Measurements from ENCODE around the gene XPR1.
A peak's percentile ranks its signal among the peaks of the same experiment; 100 is the strongest.

The XPR1 gene

DNA sequence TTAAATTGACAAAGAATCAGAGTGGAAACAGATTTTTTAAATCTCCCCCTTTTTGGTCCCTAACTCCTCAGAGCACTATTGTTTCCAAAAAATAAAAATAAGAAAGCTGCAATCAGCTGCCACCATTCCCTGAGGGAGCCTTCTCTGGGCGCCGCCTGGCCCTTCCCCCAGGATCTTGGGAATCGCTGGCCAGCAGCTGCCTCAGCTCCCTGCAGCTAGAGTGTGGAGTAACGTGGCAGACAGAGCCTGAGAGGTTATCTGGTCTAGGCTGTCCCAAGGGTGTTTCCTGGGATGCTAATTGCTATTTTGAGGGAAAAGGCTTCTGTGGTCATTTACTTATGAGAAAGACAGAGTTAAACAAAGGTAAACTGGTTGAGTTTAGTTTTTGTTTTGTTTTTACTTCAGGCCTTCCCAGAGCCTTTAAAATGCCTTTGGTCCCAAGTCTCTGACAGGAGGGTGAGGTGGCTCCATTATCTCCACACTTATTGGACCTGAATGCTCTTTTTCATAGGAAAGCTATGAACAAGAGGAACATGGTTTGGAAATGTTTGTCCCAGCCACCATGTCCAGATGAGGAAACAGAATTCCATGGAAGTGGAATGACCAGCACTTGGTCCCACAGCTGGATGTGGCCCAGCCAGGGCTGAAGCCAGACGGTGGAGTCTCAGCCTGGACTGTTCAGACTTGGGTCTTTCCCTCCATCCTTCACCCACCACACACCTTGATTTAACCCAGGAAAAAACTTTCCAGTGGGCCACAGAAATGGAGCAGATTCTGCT, 266.8 kb downstream of the XPR1 start:
- DNase-seq, result peak in 1 of 42 donors; percentile 24
- intact Hi-C loops (cut with DNase I), result no loop called here

DNA sequence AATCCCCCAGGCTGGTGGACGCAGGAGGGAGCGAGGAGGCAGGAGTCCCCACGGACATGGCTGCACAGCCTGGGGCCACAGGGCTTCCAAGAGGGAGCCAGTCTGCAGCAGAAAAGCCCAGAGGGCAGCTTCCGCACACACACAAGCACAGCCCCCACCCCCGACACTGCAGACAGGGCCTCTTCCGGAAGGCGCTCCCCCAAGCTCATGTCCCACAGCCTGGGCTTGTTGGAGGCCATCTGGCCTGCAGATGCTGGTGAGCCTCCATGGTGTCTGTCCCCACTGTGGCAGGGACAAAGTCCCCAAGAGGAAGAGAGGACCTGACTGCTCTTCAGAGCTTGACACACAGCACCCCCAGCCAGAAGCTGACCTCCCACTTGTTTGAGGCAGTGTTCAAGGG, 267.4 kb downstream of the XPR1 start:
- peak in 1 of 42 donors; percentile 20 for DNase-seq
- intact Hi-C loops (cut with DNase I), result no loop called here

DNA sequence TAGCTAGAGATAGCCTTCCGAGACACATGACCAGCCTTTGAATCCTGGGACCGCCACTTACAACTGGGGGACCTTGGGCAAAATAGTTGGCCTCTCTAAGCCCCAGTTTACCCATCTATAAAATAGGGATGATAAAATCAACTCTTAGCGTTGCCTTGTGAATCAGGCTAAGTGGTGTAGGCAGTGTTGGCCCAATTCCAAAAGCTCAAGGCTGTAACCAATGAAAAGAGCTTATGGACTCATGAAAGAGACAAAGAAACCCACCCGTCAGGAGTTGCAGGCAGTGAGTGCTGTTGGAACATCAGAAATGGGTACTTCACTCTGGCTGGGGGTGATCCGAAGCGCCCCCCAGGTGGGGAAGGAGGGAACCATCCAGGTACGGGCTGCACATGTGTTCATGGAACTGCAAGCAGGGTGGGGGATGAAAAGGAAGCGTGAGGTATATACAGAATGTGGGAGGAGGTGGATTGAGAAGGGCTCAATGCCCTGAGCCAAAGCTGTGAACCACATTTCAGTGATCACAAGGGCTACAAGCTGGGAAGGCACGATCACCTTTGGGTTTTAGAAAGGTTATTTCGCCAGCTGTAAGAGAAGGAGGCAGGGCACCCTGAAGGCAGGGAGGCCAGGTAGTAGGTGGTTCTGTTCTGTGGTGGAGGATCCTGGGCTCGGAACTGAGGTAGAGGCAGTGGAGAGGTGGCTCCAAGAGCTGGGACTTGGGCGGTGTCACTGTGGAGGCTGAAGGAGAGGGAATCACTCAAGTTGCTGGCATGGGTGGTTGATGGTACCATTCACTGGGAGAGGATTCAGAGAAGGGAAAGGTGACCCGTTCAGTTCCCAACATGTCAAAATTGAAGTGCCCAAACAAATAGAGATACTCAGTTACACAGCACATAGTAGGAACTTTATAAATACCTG, 269.5 kb downstream of the XPR1 start:
- intact Hi-C loops (cut with DNase I), result no loop called here
- peak in 1 of 42 donors; percentile 31 for DNase-seq

DNA sequence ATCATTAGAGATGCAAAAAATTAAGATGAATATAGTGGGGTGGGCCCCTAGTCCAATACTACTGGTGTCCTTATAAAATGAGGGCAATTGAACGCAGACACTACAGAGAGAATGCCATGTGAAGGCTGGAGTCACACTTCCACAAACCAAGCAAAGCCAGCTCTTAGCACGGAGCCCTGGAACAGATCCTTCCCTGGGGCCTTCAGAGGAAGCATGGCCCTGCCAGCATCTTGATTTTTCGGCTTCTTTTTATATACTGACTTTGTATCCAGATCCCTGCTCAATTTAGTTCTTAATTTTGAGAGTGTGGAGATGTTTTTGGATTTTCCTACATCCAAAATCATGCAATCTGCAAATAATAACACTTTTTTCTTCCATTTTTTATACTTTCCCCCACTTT, 270.7 kb downstream of the XPR1 start:
- intact Hi-C loops (cut with DNase I), result no loop called here
- peak in 1 of 42 donors; percentile 17 for DNase-seq

DNA sequence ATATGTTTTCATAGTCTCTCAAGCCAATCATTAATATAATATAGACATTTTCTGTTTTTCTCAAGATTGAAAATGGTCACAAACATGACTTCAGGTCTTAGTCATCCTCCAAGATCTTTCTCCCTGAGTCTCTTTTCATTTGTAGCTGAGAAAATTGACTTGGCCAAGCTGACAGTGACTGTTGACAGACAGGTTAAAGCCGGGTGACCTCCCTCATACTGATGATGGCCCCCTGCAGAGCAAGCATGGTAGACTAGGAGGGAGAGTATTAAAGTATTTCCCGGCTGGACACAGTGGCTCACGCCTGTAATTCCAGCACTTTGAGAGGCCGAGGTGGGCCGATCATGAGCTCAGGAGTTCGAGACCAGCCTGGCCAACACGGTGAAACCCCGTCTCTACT, 274.1 kb downstream of the XPR1 start:
- intact Hi-C loops (cut with DNase I), result no loop called here
- DNase-seq, result no peak

DNA sequence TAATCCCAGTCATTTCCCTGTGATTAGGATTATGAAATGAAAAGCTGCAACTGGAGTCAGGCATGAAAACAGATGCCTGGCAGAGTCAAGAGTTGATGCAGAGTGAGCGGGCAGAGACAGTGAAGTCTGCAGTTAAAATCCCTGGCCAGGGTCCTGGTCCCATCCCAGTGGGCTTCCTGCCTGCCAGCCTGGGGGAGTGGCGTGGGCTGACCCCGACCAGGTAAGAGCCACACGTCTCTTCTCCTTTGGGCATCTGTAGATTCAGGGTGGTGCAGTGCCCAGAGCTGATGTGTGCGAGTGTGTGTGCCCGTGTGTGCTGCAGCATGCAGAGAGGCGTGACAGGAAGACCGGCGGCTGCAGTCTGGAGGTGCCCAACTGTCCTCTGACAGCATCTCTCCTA, 274.7 kb downstream of the XPR1 start:
- intact Hi-C loops (cut with DNase I), result no loop called here
- no peak for DNase-seq

DNA sequence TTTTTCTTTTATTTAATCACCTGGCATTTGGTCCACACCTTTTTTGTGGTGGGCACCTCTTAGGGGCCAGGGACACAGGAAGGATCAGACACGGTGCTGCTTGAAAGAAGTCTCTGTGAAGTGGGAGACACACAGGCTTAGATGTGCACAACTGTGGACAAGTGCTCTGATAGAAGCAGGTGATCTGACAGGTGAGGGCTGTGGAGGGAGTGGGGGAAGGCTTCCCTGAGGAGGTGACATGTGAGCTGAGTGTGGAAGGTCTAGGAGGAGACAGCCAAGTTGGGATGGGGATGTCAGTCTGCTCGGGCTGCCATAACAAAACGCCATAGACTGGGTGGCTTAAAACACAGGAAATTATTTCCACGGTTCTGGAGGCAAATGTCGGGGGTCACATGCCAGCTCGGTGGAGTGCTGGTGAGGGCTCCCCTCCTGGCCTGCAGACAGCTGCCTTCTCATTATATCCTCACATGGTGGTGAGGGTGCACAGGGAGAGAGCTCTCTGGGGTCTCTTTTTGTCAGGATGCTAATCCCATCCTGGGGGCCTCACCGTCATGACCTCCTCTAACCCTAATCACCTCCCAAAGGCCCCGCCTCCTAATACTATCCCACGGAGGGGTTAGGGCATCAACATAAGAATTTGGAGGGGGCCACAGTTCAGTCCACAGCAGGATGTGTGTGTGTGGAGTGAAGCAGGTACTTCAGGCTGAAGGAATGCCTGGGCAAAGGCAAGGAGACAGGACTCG, 275.7 kb downstream of the XPR1 start:
- DNase-seq, result no peak
- intact Hi-C loops (cut with DNase I), result no loop called here

DNA sequence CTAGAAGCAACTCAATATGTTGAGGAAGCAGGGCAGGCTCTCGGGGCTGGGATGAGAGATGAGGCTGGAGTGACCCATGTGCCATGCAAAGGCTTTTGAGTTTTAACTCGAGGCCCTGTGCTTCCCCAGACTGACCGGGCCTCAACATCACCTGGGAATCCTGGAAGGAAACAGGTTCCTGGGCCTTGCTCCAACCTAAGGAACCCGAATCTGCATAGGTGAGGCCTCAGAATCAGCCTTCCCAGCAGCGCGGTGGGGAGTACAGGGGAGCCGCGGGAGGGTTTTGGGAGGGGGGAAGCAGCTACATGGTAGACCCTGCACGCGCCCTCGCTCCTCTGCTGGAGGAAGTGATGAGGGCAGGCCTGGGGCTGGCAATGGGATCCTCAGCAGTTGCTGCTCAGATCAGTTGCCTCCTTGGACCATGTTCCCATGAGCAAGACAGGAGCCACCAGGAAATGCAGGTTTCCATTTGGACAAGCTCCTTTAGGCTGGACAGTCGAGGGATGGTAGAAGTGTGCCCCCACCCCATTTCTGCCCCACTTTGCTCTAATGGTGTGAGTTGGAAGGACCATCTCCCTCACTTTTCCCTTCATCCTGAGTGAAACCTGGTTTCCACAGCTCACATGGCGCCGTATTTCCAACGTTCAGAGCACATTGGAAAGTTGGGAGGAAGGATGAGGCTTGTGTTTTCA, 276.4 kb downstream of the XPR1 start:
- DNase-seq, result peak in 1 of 42 donors; percentile 13
- intact Hi-C loops (cut with DNase I), result no loop called here

DNA sequence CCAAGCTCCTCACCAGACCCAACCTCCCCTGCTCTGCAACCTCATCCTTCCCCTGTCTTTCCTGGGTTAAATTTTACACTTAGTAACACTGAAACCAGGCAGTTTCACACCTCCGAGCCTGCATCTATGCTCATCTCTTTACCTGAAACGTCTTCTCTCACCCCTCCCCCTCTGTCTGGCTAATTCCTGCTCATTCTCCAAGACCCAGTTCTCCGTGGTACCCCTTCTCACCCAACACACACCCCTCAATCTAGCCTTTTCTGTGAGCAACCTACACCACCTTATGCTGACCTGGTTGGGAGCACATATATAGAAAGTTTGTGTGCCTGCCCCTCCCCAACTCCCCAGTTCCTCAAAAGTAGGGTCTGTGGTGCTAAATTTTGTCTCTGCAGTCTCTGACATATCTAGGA, 277.2 kb downstream of the XPR1 start:
- no peak for DNase-seq
- intact Hi-C loops (cut with DNase I), result no loop called here

DNA sequence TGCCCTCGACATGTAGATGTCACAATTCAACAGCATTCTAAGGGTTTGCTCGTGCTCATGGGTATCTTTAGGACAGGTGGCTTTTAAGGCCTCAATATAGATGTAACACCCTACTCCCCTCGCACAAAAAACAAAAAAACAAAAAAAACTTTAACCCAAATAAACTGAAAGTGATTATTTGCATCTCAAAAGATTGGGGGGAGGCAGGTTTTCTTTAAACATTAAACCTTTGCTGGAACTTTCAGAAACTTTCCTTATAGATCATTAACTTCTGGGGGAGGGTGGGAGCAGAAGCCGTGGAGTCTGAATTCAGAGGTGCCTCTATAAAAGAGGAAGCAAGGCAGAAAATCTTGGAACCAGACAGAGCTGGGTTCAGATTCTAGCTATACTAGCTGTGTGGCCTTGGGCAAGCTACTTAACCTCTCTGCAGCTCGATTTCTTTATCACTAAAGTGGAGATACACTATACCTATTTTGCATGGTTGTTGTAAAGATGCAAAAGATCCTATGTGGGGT, 277.7 kb downstream of the XPR1 start:
- intact Hi-C loops (cut with DNase I), result no loop called here
- no peak for DNase-seq

DNA sequence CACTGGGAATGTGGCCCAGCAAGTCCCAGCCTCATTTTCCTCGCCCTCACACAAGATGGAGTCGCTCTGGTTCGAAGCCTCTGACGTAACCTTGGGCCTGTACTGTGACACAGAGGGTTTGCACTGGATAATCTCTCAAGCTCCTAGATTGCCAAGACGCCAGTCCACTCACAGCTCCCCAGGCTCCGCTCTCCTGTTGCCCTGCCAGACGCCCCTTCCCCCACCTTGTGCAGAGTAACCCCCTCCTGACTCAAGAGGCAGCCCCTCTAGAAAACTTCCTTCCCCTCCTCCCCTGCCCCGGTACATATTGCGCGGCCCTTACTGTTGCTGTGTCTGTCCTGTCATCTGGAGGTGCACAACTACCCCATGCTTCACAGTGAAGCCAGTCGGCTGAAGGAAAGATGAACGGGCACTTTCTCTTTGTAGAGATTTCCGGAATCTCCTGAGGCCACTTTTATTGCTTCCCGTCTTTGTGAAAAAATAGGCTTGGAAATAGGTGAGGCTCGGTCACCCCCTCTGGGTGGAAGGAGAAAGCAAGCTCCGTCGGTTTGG, 279.9 kb downstream of the XPR1 start:
- DNase-seq, result peak in 5 of 42 donors; percentile 11 to 36 (median 12)

DNA sequence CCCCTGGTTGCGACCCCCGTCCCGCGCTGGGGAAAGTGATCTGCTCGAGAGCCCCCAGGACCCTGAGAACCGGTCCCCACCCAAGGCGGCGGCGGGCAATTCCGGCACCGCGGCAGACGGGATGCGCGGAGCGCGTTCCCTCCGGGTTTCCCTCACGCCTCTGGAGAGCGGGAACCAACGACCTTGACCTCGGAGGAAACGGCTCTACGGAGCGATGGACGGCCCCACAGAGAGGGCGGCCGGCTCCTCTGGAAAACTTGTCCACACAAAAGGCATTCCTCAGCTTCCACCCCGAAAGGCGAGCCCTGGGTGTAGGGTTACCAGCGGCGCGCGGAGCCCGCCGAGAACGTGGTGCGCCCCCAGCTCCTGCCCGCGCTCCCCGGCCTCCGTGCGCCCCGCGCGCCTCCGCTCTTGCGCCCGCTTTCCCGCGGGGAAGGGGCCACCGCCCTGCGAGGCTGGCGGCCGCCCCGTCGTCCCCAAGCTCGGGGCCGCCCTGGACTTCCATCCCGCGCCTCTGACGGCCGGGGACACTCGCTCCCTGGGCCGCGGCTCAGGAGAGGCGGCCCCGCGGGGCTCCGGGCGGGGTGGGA, 280.5 kb downstream of the XPR1 start:
- peak in 26 of 42 donors; percentile 7 to 60 (median 28) for DNase-seq
- intact Hi-C loops (cut with DNase I), result loop anchor here (10.0 kb wide), 1 partner anchor 112 kb away; the partner anchor contains the start of gene STX6

More for the DNA sequence above, 279.9 kb downstream of the XPR1 start:
- intact Hi-C loops (cut with DNase I), result loop anchor here (10.0 kb wide), 1 partner anchor 113 kb away; the partner anchor contains the start of gene STX6

DNA sequence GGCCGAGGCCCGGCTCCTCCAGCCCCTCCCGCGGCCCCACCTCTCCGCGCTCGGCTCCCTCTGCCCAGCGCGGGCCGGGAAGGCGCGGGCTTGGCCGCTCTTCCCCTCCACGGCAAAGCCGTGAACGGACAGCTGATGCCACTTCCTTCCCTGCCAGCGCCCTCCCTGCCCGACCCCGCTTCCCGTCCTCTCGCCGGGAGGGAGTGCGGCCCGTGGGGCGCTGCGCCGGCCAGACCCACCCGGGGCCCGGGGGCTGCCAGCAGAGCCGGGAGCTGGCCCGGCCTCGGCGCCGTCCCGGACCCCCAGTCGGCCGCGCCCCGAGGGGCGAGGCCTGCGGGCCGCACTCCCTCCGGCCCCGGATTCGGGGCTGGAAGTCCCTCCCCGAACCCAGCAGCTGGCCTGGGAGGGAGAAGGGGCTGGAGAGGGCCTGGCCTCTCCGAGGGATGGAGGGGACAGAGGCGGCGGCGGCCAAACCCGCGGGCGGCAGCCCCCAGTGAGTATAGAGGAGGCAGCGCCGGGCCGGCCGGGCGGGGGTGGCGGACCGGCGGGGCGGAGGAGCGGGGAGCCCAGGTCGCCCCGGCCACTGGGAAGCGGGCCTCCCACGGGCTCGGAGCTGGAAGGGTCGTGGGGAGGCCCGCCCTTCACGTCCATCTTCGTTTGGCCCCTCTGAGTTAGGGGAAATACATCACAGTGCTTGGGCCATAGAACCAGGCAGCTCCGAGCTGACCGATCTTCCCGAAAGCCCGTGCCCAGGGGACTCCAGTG, 281.2 kb downstream of the XPR1 start, which contains the start of gene KIAA1614:
Gene KIAA1614, plus strand, starts transcription at position 97 of the 765 bp plus-strand sequence. Its CDS starts 347 bp downstream, at position 444.
- peak in 36 of 42 donors; percentile 20 to 73 (median 44) for DNase-seq
- intact Hi-C loops (cut with DNase I), result loop anchor here (10.0 kb wide), 1 partner anchor 112 kb away; the partner anchor contains the start of gene STX6

DNA sequence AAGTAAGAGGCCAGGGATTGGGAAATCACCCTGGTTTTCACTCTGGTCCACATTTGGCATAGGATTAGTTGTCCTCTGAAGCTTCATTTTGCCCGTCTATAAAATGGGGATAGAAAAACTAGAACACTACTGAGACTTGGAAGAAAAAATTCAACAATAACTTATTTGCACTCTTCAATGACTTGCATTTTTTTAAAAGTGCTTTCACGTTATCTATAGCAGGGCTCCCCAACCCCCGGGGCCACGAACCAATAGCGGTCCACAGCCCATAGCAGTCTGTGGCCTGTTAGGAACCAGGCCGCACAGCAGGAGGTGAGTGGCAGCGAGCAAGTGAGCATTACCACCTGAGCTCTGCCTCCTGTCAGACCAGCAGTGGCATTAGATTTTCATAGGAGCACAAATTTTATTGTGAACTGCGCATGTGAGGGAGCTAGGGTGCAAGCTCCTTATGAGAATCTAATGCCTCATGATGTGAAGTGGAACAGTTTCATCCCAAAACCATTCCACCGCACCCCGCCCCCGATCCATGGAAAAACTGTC, 283.7 kb downstream of the XPR1 start:
- intact Hi-C loops (cut with DNase I), result loop anchor here (10.0 kb wide), 1 partner anchor 109 kb away; the partner anchor contains the start of gene STX6
- DNase-seq, result no peak

DNA sequence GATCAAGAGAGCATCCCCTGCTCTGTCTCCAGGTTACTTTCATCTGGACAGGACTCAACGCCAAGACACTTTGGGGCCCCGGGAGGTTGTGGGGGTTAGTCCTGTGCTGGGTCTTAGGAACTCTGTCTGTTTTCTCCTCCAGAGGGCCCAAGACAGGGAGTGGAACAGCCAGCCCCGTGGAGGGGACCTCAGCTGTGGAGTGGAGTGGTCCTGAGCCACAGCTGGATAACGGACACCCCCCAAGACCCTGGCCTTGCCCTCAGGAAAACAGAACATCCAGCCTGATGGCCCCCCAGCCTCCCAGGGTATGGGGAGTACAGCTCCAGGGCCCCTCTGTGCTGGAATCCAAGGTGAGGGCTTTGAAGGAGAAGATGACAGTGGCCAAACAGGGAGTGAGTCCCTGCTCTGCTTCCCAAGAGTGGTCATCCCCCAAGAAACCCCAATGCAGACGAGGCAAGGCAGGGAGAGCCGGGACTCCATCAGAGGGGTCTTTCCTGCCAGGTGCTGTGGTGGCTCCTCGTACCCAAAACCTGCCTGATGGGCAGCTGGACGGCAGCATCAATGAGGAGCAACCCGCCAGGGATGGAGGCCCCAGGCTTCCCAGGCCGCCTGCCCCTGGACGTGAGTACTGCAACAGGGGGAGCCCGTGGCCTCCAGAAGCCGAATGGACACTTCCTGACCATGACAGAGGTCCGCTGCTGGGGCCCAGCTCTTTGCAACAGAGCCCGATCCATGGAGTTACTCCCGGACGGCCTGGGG, 284.4 kb downstream of the XPR1 start:
- intact Hi-C loops (cut with DNase I), result loop anchor here (10.0 kb wide), 1 partner anchor 109 kb away; the partner anchor contains the start of gene STX6
- DNase-seq, result no peak

DNA sequence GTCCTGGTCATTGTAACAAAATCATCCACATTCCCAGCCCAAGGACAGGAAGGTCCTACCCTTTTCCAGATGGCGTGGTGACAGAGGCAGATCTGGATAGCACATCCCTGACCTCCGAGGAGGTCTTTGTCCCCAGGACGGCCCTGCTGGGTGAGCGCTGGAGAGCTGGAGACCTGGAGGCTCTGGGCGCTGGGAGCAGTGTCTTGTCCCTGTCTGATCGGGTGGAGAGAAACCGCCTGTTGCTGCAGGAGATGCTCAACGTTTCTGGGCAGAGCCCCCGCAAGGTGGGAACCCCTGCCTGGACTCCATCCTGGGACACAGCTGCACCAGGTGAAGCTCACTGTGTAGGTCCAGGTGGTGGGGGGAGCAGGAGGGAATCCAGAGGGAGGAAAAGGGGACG, 284.9 kb downstream of the XPR1 start:
- DNase-seq, result no peak
- intact Hi-C loops (cut with DNase I), result loop anchor here (10.0 kb wide), 1 partner anchor 108 kb away; the partner anchor contains the start of gene STX6
